Measurements from ENCODE around the gene FOSL1. TPM values are rescaled to one million over a fixed set of nuclear protein-coding genes. Genes with fewer than 3 reads are reported as not detected.

FOSL1 gene
- total and polyA plus RNA-seq, 4 donors, result 0.17 to 0.20 TPM; not detected in 2

GRCh38 chr11:65931773-65932557, 31.8 kb upstream of the FOSL1 start:
- Histone ChIP-seq H3K27me3 (ENCODE audit: control insufficient read depth in 4 of 4, insufficient read depth in 4 of 4, low read length in 3 of 4) (no peaks in the 10 kb centered on the region), H3K4me3 (ENCODE audit: low read depth in 1 of 3, low read length in 3 of 3) (no peak overlapping the region), H3K4me1 (ENCODE audit: control insufficient read depth in 4 of 4, insufficient read depth in 4 of 4, low read length in 3 of 4) (peaks cover 0 to 3% (median 1%) of the 10 kb centered on the region in 4 donors), H3K27ac (ENCODE audit: low read depth in 1 of 2, low read length in 2 of 2) (no peak overlapping the region), H3K36me3 (ENCODE audit: control insufficient read depth in 4 of 4, insufficient read depth in 3 of 4, low read depth in 1 of 4, low read length in 3 of 4) (no peaks in the 10 kb centered on the region), H3K9me3 (ENCODE audit: control insufficient read depth in 4 of 4, low read length in 3 of 4) (no peaks in the 10 kb centered on the region), H3K9ac (ENCODE audit: low read depth in 1 of 2, low read length in 2 of 2) (no peak overlapping the region)
- no peak for DNase-seq (ENCODE audit: low spot score)
- TF ChIP-seq GABPA (IDR thresholded peaks at IDR 0.05 in 1 of 2, conservative IDR thresholded peaks at IDR 0.05 in 1 of 2), result no peak
- no peak for TF ChIP-seq YY1 (IDR thresholded peaks at IDR 0.05)
- TF ChIP-seq TAF1 (conservative IDR thresholded peaks at IDR 0.05), result no peak
- TF ChIP-seq HNF4G (IDR thresholded peaks at IDR 0.05), result no peak
- no peak for TF ChIP-seq SP1 (IDR thresholded peaks at IDR 0.05)
- TF ChIP-seq RXRA (IDR thresholded peaks at IDR 0.05), result no peak
- no peak for TF ChIP-seq MAX (IDR thresholded peaks at IDR 0.05)
- TF ChIP-seq JUND (IDR thresholded peaks at IDR 0.05), result no peak
- no peak for TF ChIP-seq REST (IDR thresholded peaks at IDR 0.05)
- no peak for TF ChIP-seq NR2F2 (IDR thresholded peaks at IDR 0.05)
- no peak for TF ChIP-seq FOXA1 (IDR thresholded peaks at IDR 0.05)
- TF ChIP-seq ZBTB33 (IDR thresholded peaks at IDR 0.05), result no peak
- TF ChIP-seq EGR1 (IDR thresholded peaks at IDR 0.05; ENCODE audit: low read depth in 2 of 2), result no peak
- no peak for TF ChIP-seq RAD21 (IDR thresholded peaks at IDR 0.05)
- TF ChIP-seq ATF3 (IDR thresholded peaks at IDR 0.05), result no peak
- WGBS, result 63% methylated on average over 13 of the region's 13 CpGs

GRCh38 chr11:65928667-65929066, 28.5 kb upstream of the FOSL1 start:
- Histone ChIP-seq H3K4me1 (ENCODE audit: control insufficient read depth in 4 of 4, insufficient read depth in 4 of 4, low read length in 3 of 4) (peaks cover 0 to 3% (median 1%) of the 10 kb centered on the region in 4 donors), H3K9ac (ENCODE audit: low read depth in 1 of 2, low read length in 2 of 2) (no peak overlapping the region), H3K27ac (ENCODE audit: low read depth in 1 of 2, low read length in 2 of 2) (no peak overlapping the region), H3K27me3 (ENCODE audit: control insufficient read depth in 4 of 4, insufficient read depth in 4 of 4, low read length in 3 of 4) (no peaks in the 10 kb centered on the region), H3K4me3 (ENCODE audit: low read depth in 1 of 3, low read length in 3 of 3) (no peak overlapping the region), H3K36me3 (ENCODE audit: control insufficient read depth in 4 of 4, insufficient read depth in 3 of 4, low read depth in 1 of 4, low read length in 3 of 4) (no peaks in the 10 kb centered on the region), H3K9me3 (ENCODE audit: control insufficient read depth in 4 of 4, low read length in 3 of 4) (no peaks in the 10 kb centered on the region)
- WGBS, result 78% methylated on average over 6 of the region's 6 CpGs
- DNase-seq (ENCODE audit: low spot score), result no peak
- TF ChIP-seq RAD21 (IDR thresholded peaks at IDR 0.05), result no peak
- TF ChIP-seq HNF4A (conservative IDR thresholded peaks at IDR 0.05), result no peak
- no peak for TF ChIP-seq FOXA2 (IDR thresholded peaks at IDR 0.05)
- TF ChIP-seq REST (IDR thresholded peaks at IDR 0.05), result no peak
- no peak for TF ChIP-seq NR2F2 (IDR thresholded peaks at IDR 0.05)
- TF ChIP-seq HNF4G (IDR thresholded peaks at IDR 0.05), result no peak
- no peak for TF ChIP-seq SP1 (IDR thresholded peaks at IDR 0.05)
- no peak for TF ChIP-seq ZBTB33 (IDR thresholded peaks at IDR 0.05)
- no peak for TF ChIP-seq CTCF (IDR thresholded peaks at IDR 0.05; ENCODE audit: low read depth, low read length, missing input control)

All from liver (tissue), 9 donors.